ENCODE data around the gene ARHGAP15. TPM values are rescaled to one million over a fixed set of nuclear protein-coding genes. Genes with fewer than 3 reads are reported as not detected.

The ARHGAP15 gene
- total RNA-seq, 1 experiment from 2014 or later, result not detected

GRCh38 chr2:143505542-143505941 is 376.3 kb downstream of the ARHGAP15 start:
- Histone ChIP-seq H3K4me1 (replicated peaks; ENCODE audit: insufficient read depth) (no peaks in the 10 kb centered on the region), H3F3A (ENCODE audit: insufficient read depth, low read depth) (no peaks in the 10 kb centered on the region), H3K27ac (no peak overlapping the region), H3K79me2 (ENCODE audit: low read depth) (no peaks in the 10 kb centered on the region), H3K4me3 (no peak overlapping the region), H2AFZ (no peak overlapping the region), H3K9me2 (ENCODE audit: insufficient read depth) (no peaks in the 10 kb centered on the region), H3K36me3 (ENCODE audit: low read depth) (no peaks in the 10 kb centered on the region), H4K20me1 (ENCODE audit: insufficient read depth) (no peaks in the 10 kb centered on the region), H3K9me3 (ENCODE audit: insufficient read depth, low read depth) (no peaks in the 10 kb centered on the region), H3K4me2 (no peak overlapping the region), H3K27me3 (ENCODE audit: insufficient read depth, low read depth) (no peaks in the 10 kb centered on the region)
- BruUV-seq (replicated peaks), result no TSS peak
- CTCF ChIA-PET, result no interaction called here
- TF ChIP-seq EZH2 (IDR thresholded peaks at IDR 0.05; ENCODE audit: low read depth) (no peak), CTCF (conservative IDR thresholded peaks at IDR 0.05) (no peak)
- no peak for DNase-seq
- POLR2A ChIA-PET (ENCODE audit: unreplicated experiment), result no interaction called here
- intact Hi-C loops (cut with micrococcal nuclease; ENCODE audit: unreplicated experiment), result no loop called here

GRCh38 chr2:143513081-143513480 is 383.9 kb downstream of the ARHGAP15 start:
- no peak overlapping the region for H3K4me2 ChIP-seq
- H3K4me1 ChIP-seq (replicated peaks; ENCODE audit: insufficient read depth), result no peaks in the 10 kb centered on the region
- H3K9me2 ChIP-seq (ENCODE audit: insufficient read depth), result no peaks in the 10 kb centered on the region
- no peaks in the 10 kb centered on the region for H3K9me3 ChIP-seq (ENCODE audit: insufficient read depth, low read depth)
- ChIA-PET CTCF (interaction anchor here (0.5 kb wide), 1 partner anchor 1830 kb away, joined by 3 read pairs; no protein-coding TSS in a partner anchor), POLR2A (ENCODE audit: unreplicated experiment) (no interaction called here)
- H3K36me3 ChIP-seq (ENCODE audit: low read depth), result no peaks in the 10 kb centered on the region
- no peak overlapping the region for H2AFZ ChIP-seq
- H3K27me3 ChIP-seq (ENCODE audit: insufficient read depth, low read depth), result no peaks in the 10 kb centered on the region
- DNase-seq, result no peak
- H3F3A ChIP-seq (ENCODE audit: insufficient read depth, low read depth), result no peaks in the 10 kb centered on the region
- H3K79me2 ChIP-seq (ENCODE audit: low read depth), result no peaks in the 10 kb centered on the region
- intact Hi-C loops (cut with micrococcal nuclease; ENCODE audit: unreplicated experiment), result no loop called here
- no TSS peak for BruUV-seq (replicated peaks)
- TF ChIP-seq CTCF (conservative IDR thresholded peaks at IDR 0.05), result peak; percentile 37; the same call in 1 of the 2 replicates
- TF ChIP-seq EZH2 (IDR thresholded peaks at IDR 0.05; ENCODE audit: low read depth), result no peak
- H3K4me3 ChIP-seq, result no peak overlapping the region
- H4K20me1 ChIP-seq (ENCODE audit: insufficient read depth), result no peaks in the 10 kb centered on the region
- no peak overlapping the region for H3K27ac ChIP-seq

- no TSS peak for BruUV-seq (replicated peaks)
- intact Hi-C loops (cut with micrococcal nuclease; ENCODE audit: unreplicated experiment), result no loop called here
- no peaks in the 10 kb centered on the region for H4K20me1 ChIP-seq (ENCODE audit: insufficient read depth)
- DNase-seq, result no peak
- no peaks in the 10 kb centered on the region for H3K79me2 ChIP-seq (ENCODE audit: low read depth)
- H3K36me3 ChIP-seq (ENCODE audit: low read depth), result no peaks in the 10 kb centered on the region
- no peak overlapping the region for H3K4me3 ChIP-seq
- H3K9me3 ChIP-seq (ENCODE audit: insufficient read depth, low read depth), result no peaks in the 10 kb centered on the region
- no peaks in the 10 kb centered on the region for H3F3A ChIP-seq (ENCODE audit: insufficient read depth, low read depth)
- CTCF ChIA-PET, result no interaction called here
- no peak overlapping the region for H2AFZ ChIP-seq
- no peak overlapping the region for H3K4me2 ChIP-seq
- TF ChIP-seq EZH2 (IDR thresholded peaks at IDR 0.05; ENCODE audit: low read depth) (no peak), CTCF (conservative IDR thresholded peaks at IDR 0.05) (no peak)
- no peaks in the 10 kb centered on the region for H3K9me2 ChIP-seq (ENCODE audit: insufficient read depth)
- POLR2A ChIA-PET (ENCODE audit: unreplicated experiment), result no interaction called here
- no peaks in the 10 kb centered on the region for H3K27me3 ChIP-seq (ENCODE audit: insufficient read depth, low read depth)
- no peak overlapping the region for H3K27ac ChIP-seq
- H3K4me1 ChIP-seq (replicated peaks; ENCODE audit: insufficient read depth), result no peaks in the 10 kb centered on the region
These were observed 385.2 kb downstream of the ARHGAP15 start for GRCh38 chr2:143514413-143514812.
